ENCODE results near the gene MRPL10.

DNA sequence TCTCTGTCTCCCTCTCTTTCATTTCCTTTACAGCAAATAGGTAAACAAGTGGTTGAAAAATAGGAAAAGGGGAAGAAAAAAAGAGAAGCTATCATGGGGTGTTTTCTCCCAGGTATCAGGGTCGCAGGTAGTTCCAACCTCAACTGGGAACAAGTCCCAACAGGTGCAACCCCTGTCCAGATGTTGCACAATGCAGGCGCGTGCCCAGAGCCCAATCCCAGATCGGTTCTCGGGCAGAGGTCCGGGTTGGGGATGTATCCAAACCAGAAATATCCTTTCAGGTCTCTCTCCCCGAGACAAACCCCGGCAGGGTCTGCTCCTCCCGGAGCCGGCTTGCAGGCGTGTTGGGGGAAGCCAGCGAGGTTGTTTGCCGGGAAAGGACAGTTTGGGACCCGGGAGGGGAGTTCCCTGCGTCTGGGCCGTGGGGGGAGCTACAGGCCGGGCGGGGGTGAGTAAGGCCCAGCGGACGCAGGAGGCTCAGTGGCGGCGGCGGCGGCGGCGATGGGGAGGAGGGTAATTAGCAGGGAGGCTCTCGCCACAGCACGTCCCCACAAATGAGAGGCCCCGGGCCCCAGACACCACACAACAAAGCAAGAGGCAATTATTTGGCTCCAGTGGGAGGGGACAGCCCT is 40.8 kb upstream of the MRPL10 start:
- TF ChIP-seq EP300 (IDR thresholded peaks at IDR 0.05; ENCODE audit: borderline replicate concordance in 1 of 2, low read depth in 2 of 2, low read length in 2 of 2): no peak
- TF ChIP-seq RAD21 (IDR thresholded peaks at IDR 0.05 in 1 of 2, conservative IDR thresholded peaks at IDR 0.05 in 1 of 2; ENCODE audit: low read depth in 2 of 2, low read length in 2 of 2): no peak
- TF ChIP-seq, protein P1, sequence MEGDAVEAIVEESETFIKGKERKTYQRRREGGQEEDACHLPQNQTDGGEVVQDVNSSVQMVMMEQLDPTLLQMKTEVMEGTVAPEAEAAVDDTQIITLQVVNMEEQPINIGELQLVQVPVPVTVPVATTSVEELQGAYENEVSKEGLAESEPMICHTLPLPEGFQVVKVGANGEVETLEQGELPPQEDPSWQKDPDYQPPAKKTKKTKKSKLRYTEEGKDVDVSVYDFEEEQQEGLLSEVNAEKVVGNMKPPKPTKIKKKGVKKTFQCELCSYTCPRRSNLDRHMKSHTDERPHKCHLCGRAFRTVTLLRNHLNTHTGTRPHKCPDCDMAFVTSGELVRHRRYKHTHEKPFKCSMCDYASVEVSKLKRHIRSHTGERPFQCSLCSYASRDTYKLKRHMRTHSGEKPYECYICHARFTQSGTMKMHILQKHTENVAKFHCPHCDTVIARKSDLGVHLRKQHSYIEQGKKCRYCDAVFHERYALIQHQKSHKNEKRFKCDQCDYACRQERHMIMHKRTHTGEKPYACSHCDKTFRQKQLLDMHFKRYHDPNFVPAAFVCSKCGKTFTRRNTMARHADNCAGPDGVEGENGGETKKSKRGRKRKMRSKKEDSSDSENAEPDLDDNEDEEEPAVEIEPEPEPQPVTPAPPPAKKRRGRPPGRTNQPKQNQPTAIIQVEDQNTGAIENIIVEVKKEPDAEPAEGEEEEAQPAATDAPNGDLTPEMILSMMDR (IDR thresholded peaks at IDR 0.05; ENCODE audit: control extremely low read depth in 1 of 3, insufficient read depth in 1 of 3, low read depth in 1 of 3, low read length in 3 of 3): no peak
- no peak for TF ChIP-seq SP1 (IDR thresholded peaks at IDR 0.05; ENCODE audit: low read depth, low read length)
- peak; percentile 1 for TF ChIP-seq EZH2 (IDR thresholded peaks at IDR 0.05; ENCODE audit: low read depth, low read length, severe bottlenecking)
- TF ChIP-seq MAFK (IDR thresholded peaks at IDR 0.05; ENCODE audit: low read depth, low read length): no peak
- TF ChIP-seq POLR2A (IDR thresholded peaks at IDR 0.05; ENCODE audit: control extremely low read depth in 1 of 2, low read depth in 2 of 2, low read length in 2 of 2): no peak
- TF ChIP-seq CEBPB (IDR thresholded peaks at IDR 0.05; ENCODE audit: low read depth, low read length): peak; percentile 86
- no peak for TF ChIP-seq SIRT6 (IDR thresholded peaks at IDR 0.05; ENCODE audit: low read length)
- no peak for TF ChIP-seq MAX (IDR thresholded peaks at IDR 0.05)
- no peak for TF ChIP-seq GABPA (IDR thresholded peaks at IDR 0.05; ENCODE audit: borderline replicate concordance, insufficient read depth, low read length)
- TF ChIP-seq USF2 (IDR thresholded peaks at IDR 0.05; ENCODE audit: low read length): no peak

All from H1 (cell line).